HepG2 (cell line): Measurements from ENCODE around the gene LEAP2. TPM values are rescaled to one million over a fixed set of nuclear protein-coding genes. Genes with fewer than 3 reads are reported as not detected.

Source experiments
- AKNA ChIP-seq: sonication (generic); formaldehyde crosslinking; IDR thresholded peaks from 2 replicates; pipeline ENCODE4 v1.4.0; 2020; ENCODE audit warnings: missing genetic modification reagents, borderline replicate concordance
- HNRNPL ChIP-seq: fragments of 200-400 bp; formaldehyde crosslinking; IDR thresholded peaks from 2 replicates; pipeline ENCODE4 v1.6.1; 2017; ENCODE audit warnings: mild to moderate bottlenecking, low read depth, low read length
- KLF9 ChIP-seq: IDR thresholded peaks from 2 replicates; pipeline ENCODE4 v1.6.1; 2016; ENCODE audit warnings: low read depth
- KMT2A ChIP-seq: sonication (generic); formaldehyde crosslinking; IDR thresholded peaks from 2 replicates; pipeline ENCODE4 v1.4.0; 2020; ENCODE audit warnings: missing genetic modification reagents
- MXD1 ChIP-seq: sonication (generic); formaldehyde crosslinking; IDR thresholded peaks from 2 replicates; pipeline ENCODE4 v1.4.0; 2020; ENCODE audit warnings: mild to moderate bottlenecking, missing genetic modification reagents
- NFAT5 ChIP-seq: sonication (generic); formaldehyde crosslinking; IDR thresholded peaks from 2 replicates; pipeline ENCODE4 v1.4.0; 2020; ENCODE audit warnings: missing genetic modification reagents
- POGZ ChIP-seq: sonication (generic); formaldehyde crosslinking; IDR thresholded peaks from 2 replicates; pipeline ENCODE4 v1.4.0; 2020; ENCODE audit warnings: mild to moderate bottlenecking, missing genetic modification reagents
- SALL1 ChIP-seq: sonication (generic); formaldehyde crosslinking; IDR thresholded peaks from 2 replicates; pipeline ENCODE4 v1.8.0; 2022; ENCODE audit warnings: mild to moderate bottlenecking, missing genetic modification reagents
- TARDBP ChIP-seq: sonication (generic); formaldehyde crosslinking; IDR thresholded peaks from 2 replicates; pipeline ENCODE4 v1.8.0; 2022; ENCODE audit warnings: mild to moderate bottlenecking, missing genetic modification reagents
- TCF7 ChIP-seq: sonication (generic); IDR thresholded peaks from 2 replicates; pipeline ENCODE4 v1.6.1; 2016; ENCODE audit warnings: antibody characterized with exemption, low read depth
- XRCC5 ChIP-seq: fragments of 200-400 bp; formaldehyde crosslinking; optimal IDR thresholded peaks from 2 replicates; pipeline ENCODE3; 2017; ENCODE audit warnings: mild to moderate bottlenecking, low read length
- ZBTB1 ChIP-seq: sonication (generic); formaldehyde crosslinking; IDR thresholded peaks from 2 replicates; pipeline ENCODE4 v1.4.0; 2020; ENCODE audit warnings: missing genetic modification reagents, borderline replicate concordance
- ZBTB46 ChIP-seq: sonication (generic); formaldehyde crosslinking; IDR thresholded peaks from 2 replicates; pipeline ENCODE4 v1.4.0; 2020; ENCODE audit warnings: mild to moderate bottlenecking, missing genetic modification reagents, borderline replicate concordance
- ZNF335 ChIP-seq: sonication (generic); formaldehyde crosslinking; IDR thresholded peaks from 2 replicates; pipeline ENCODE4 v1.4.0; 2020; ENCODE audit warnings: missing genetic modification reagents
- ZNF549 ChIP-seq: sonication (generic); formaldehyde crosslinking; IDR thresholded peaks from 2 replicates; pipeline ENCODE4 v1.5.0; 2020; ENCODE audit warnings: missing genetic modification reagents
- polyA plus RNA-seq, 8 experiments: library from polyadenylated mRNA; depleted of rRNA in 3 of 8; stranded (reverse) in 7 of 8; unstranded in 1 of 8; fragments of >200 nt; fragmentation: Illumina TruSeq in 4 of 8; extraction: Trizol in 4 of 8; gene quantifications; 2 replicates each; pipeline versions ENCODE4 v1.2.1 to v1.2.3, GENCODE V29; 2011 to 2016; ENCODE audit warnings: low read depth in 4 of 8, missing spikeins in 1 of 8, mixed read lengths in 1 of 8; ENCODE audit not compliant: insufficient read depth in 1 of 8
- total RNA-seq, 5 experiments: library from RNA; depleted of rRNA; stranded (reverse); fragments of >200 nt; fragmentation: Illumina TruSeq; extraction: Trizol; gene quantifications; 2 replicates each; pipeline ENCODE4 v1.2.3, GENCODE V29; 2016; ENCODE audit warnings: low read depth in 1 of 5

LEAP2 gene
- total and polyA plus RNA-seq, 2 of the 13 experiments (the other 11 are each of a cell fraction or from before 2014, with no cell fraction given) = 23.9 to 51.9 TPM

GRCh38 chr5:132866342-132867045, 7.0 kb upstream of the LEAP2 start, which contains the start of the genes GDF9 and UQCRQ (continued):
- TF ChIP-seq KMT2A = peak; percentile 92
- no peak for TF ChIP-seq ZBTB1 (CRISPR knock-in tag)
- TF ChIP-seq ZNF549 (CRISPR knock-in tag) = no peak
- peak; percentile 42; the same call in 1 of the 2 replicates for TF ChIP-seq ZNF335
- no peak for TF ChIP-seq NFAT5 (CRISPR knock-in tag)
- no peak for TF ChIP-seq TCF7
- TF ChIP-seq XRCC5 = peak; percentile 95
- no peak for TF ChIP-seq ZBTB46 (CRISPR knock-in tag)
- no peak for TF ChIP-seq KLF9 (CRISPR knock-in tag)
- TF ChIP-seq POGZ (CRISPR knock-in tag) = peak; percentile 87
- TF ChIP-seq MXD1 (CRISPR knock-in tag) = peak; percentile 70; the same call in 1 of the 2 replicates
- peak; percentile 87 for TF ChIP-seq SALL1
- 0 out of 2 replicates have a peak, but pooled peaks have one; percentile 46 for TF ChIP-seq HNRNPL
- no peak for TF ChIP-seq AKNA
- peak; percentile 97 for TF ChIP-seq TARDBP (CRISPR knock-in tag)
